Colonic mucosa (tissue), 4 donors: ENCODE measurements around the gene POLR2B. TPM values are rescaled to one million over a fixed set of nuclear protein-coding genes. Genes with fewer than 3 reads are reported as not detected.

Source experiments
- DNase-seq: peaks from one replicate; pipeline ENCODE4 v3.0.0-alpha.2; 2020
- H3K27ac ChIP-seq: fragments of 200-600 bp; one replicate; pipeline ENCODE4 v1.8.0; 2021
- H3K27me3 ChIP-seq: fragments of 200-600 bp; one replicate; pipeline ENCODE4 v1.8.0; 2021
- H3K36me3 ChIP-seq: fragments of 200-600 bp; one replicate; pipeline ENCODE4 v1.8.0; 2021
- H3K4me1 ChIP-seq: fragments of 200-600 bp; one replicate; pipeline ENCODE4 v1.8.0; 2021; ENCODE audit warnings: mild to moderate bottlenecking
- H3K4me3 ChIP-seq: fragments of 200-600 bp; one replicate; pipeline ENCODE4 v1.8.0; 2021
- H3K9ac ChIP-seq, 2 donors: one replicate each; pipeline ENCODE4 v1.7.0; 2013; ENCODE audit warnings: control low read depth in 2 of 2, low read depth in 2 of 2, low read length in 2 of 2
- H3K9me3 ChIP-seq: fragments of 200-600 bp; one replicate; pipeline ENCODE4 v1.8.0; 2021
- CTCF ChIP-seq: fragments of 200-600 bp; IDR thresholded peaks from one replicate; pipeline ENCODE4 v1.8.0; 2022; ENCODE audit warnings: antibody characterized with exemption, mild to moderate bottlenecking
- intact Hi-C: fragments of 100-400 bp; cut with DNase I; formaldehyde crosslinking; loops from one replicate; pipeline ENCODE4 v1.14.1; 2022
- total RNA-seq, 2 donors: library from RNA; stranded (reverse); fragmentation: NEBNext Ultra II Directional in 1 of 2; extraction: Animal tissue kit (Norgen Biotek cat#: 25700) in 1 of 2; gene quantifications; one replicate each; pipeline ENCODE4 v1.2.1, GENCODE V29; 2021
- donor health status: healthy.
- donor health status: DM: no; HTN: no; CAD: no.
- donor health status: DM: no; HTN: no; CAD: no.

POLR2B gene
- total RNA-seq, 2 donors from 2014 or later, result 70.2 to 79.3 TPM

DNA sequence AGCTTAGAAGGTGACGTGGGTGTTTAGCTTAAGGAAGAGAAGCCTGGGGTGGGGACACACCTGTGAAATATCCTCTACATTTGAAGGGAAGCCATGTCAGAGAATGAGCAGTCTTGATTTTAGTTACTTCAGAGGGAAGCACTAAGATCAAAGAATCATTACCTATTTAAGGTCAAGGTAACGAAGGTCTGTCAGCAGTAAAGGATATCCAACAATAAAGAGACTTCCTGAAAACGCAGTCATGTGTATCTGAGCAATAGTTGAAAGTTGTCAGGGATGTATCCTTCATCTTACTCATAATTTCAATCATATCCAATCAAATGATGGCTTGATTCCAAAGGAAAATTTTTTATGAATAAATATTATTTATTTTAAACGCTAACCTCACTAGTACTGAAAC lies 98.0 kb downstream of the POLR2B start:
- no peak overlapping the region for H3K9ac ChIP-seq
- DNase-seq, result no peak
- H3K27me3 ChIP-seq, result no peaks in the 10 kb centered on the region
- no peaks in the 10 kb centered on the region for H3K9me3 ChIP-seq
- no peak overlapping the region for H3K4me3 ChIP-seq
- intact Hi-C loops, result no loop called here
- H3K27ac ChIP-seq, result no peak overlapping the region
- H3K4me1 ChIP-seq, result no peaks in the 10 kb centered on the region
- TF ChIP-seq CTCF, result no peak
- no peaks in the 10 kb centered on the region for H3K36me3 ChIP-seq

GRCh38 chr4:57077550-57078343 lies 99.1 kb downstream of the POLR2B start:
- Histone ChIP-seq H3K9ac (no peak overlapping the region), H3K9me3 (no peaks in the 10 kb centered on the region), H3K4me3 (no peak overlapping the region), H3K27me3 (no peaks in the 10 kb centered on the region), H3K27ac (no peak overlapping the region), H3K4me1 (no peaks in the 10 kb centered on the region), H3K36me3 (no peaks in the 10 kb centered on the region)
- intact Hi-C loops, result no loop called here
- DNase-seq, result no peak
- no peak for TF ChIP-seq CTCF

DNA sequence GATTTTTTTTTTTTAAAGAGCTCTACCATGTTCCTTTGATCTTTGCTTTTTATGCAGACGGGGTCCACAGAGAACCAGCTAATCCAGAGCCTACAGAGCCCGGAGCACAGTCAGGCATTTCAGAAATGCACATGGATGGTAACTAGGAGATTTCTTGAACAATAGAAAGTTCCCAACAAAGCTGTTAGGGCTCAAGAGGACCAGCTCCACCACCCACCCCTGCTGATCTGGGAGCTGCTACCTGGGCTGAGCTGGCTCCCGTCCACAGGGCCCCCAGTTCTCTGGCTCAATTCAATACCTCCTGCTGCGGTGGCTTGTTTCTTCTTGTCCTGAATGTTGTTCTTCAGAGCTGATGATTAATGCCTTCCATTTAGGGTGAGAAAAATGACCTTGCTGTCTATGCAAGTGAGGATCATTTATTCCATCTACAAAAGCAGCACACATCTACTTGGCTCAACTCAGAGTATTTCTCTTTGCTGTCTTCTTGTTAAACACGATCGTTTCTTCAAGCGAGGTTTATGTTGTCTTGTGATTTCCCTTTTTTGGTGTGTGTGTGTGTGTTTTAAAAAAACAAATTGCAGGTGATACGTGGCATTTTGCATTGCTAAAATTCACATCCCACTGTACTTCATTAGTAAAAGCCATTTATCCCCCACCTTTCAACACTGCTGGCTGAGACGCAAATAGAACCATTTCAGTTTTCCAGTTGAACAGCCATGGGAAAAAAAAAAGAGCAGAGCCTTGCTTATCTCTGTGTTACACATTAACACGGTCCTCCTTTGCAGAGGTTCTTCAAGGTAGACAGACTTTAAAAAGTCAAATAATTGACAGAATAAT lies 100.2 kb downstream of the POLR2B start:
- no peaks in the 10 kb centered on the region for H3K36me3 ChIP-seq
- no peaks in the 10 kb centered on the region for H3K4me1 ChIP-seq
- no peak for TF ChIP-seq CTCF
- no peak overlapping the region for H3K27ac ChIP-seq
- intact Hi-C loops, result no loop called here
- no peaks in the 10 kb centered on the region for H3K27me3 ChIP-seq
- no peak overlapping the region for H3K9ac ChIP-seq
- no peak for DNase-seq
- no peak overlapping the region for H3K4me3 ChIP-seq
- no peaks in the 10 kb centered on the region for H3K9me3 ChIP-seq

Other genes starting within 250 kb of the POLR2B start
- gene SPINK2, start 157.2 kb upstream of the POLR2B start, total RNA-seq, result under 1 TPM in 1 of 2 donors, not detected in 1; 0.96 TPM
- 10 to 100 TPM; 27.8 to 31.9 TPM for gene REST, start 71.0 kb upstream of the POLR2B start, total RNA-seq
- gene NOA1, start 1.3 kb upstream of the POLR2B start, total RNA-seq, result 10 to 100 TPM; 26.9 to 28.1 TPM
- 10 to 100 TPM; 58.5 to 89.5 TPM for gene IGFBP7, start 131.5 kb downstream of the POLR2B start, total RNA-seq